ENCODE measurements around the gene MCM6.
"Not testable (repeated sequence)": the region's sequence is repeated elsewhere in the genome, so short reads cannot be mapped to it uniquely, and the experiment has no call there.

The MCM6 gene

DNA sequence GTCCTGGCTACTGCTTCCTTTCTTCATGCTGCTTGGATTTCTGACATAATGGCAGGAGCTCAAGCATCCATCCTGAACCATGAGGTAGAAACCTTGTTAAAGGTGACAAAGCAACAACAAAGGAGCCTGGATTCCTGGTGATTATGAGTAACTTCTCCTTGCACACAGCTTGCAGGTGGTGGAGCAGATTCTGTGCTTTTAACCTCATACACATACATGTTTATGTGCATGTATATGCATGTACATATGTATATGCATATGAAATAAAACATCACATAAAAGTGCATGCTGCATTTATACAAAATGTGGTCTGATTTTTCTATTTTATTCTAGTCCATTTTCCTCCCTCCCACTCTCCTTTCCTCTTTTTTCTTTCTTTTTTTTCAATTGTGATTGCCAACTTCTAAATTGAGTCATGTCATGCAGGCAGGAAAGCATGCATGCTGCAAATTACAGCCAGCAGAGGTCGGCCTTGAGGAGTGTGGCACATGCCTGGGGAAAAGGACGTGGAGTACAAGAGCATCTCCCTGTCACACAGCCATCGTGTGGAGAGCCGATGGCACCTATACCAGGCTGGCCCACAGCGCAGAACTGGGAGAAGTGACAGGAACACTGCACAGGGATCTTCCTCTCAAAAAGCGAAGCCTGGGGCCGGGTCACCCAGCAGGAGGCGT lies 57.2 kb downstream of the MCM6 start:
- DNase-seq = no peak

DNA sequence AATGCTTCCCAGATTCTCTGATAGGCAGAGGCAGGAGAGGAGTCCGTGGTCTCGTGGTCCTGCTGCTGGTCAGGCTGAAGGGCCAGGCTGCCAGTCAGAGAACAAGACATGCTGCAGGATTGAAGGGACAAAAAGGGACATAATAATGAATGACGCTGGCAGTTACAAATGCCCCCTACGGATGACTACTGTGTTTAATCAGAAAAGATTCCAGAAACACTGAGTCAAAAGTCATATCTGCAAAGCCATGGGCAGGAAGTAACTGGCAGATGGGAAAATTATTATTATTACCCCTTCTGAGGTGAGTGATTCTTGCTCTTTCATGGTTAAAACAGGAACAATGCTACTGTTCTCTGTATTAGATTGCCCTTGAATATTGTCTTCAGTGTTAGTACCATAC lies 58.3 kb downstream of the MCM6 start:
- no peak for DNase-seq

DNA sequence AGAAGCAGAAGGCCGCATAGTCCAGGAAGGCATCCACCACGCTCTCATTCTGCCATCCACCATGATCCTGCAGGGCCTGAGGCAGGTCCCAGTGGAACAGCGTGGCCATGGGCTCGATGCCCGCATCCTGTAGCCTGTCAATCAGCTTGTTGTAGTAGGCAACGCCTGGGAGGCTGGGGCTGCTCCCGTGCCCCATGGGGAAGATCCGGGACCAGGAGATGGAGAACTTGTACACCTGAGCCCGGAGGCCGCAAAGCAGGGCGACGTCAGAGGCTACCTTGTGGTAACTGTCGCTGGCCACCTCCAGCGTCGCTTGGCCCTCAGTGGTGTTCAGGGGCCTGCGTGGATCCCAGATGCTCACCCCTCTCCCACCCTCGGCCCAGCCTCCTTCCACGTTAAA lies 58.8 kb downstream of the MCM6 start:
- no peak for DNase-seq

DNA sequence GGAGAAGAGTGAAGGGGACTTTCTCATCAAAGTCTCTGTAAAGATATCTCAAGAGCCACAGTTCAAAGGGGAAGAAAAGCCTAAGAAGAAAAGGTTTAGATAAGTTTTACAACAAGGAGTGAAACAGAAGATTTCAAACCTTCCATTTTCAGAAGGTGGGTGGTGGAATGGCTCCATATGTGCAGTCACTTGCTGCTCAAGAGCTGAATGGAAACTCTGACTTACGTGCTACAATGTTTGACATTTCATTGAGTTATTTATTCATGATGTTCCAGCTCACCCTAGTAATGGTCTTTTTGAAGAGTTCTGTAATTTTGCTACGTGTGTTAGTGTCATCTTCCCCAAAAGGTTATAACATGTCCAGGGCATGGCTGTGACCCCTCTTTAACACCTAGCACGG lies 61.0 kb downstream of the MCM6 start:
- no peak for DNase-seq

DNA sequence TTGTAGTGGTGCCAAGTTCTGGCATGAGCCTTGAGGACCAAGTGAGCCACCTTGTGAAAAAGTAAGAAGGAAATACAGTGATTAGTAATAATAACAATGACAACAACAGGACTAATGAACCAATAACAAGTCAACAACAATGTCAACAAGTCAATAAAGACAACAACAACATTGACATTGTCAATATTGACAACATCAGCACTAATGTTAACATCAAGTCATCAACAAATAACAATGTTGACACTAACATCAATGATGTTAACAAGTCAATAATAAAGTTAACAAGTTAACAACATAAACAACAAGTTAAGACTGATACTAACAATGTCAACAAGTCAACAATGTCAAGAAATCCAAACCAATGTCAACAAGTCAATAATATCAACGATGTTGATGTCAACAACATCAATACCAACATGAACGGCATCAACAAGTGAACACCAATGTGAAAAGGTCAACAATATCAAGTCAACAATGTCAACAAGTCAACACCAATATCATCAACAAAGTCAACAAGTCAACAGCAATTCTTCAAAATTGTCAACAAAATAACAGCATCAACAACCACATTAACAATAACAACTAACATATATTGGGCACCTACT lies 63.2 kb downstream of the MCM6 start:
- DNase-seq = no peak

DNA sequence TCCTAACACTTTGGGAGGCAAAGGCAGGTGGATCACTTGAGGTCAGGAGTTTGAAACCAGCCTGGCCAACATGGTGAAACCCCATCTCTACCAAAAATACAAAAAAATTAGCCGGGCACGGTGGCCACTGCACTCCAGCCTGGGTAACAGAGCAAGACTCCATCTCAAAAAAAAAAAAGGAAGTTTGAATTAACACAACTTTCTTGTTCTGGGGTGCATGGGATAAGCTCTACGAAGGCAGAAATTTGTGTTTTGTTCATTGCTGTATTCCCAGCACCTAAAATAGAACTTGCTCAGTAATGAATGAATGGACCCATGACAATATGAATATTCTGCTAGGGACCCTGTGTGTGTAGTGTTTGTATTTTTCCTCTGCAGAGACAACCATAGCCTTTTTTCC lies 68.4 kb downstream of the MCM6 start:
- DNase-seq = not testable (repeated sequence)

DNA sequence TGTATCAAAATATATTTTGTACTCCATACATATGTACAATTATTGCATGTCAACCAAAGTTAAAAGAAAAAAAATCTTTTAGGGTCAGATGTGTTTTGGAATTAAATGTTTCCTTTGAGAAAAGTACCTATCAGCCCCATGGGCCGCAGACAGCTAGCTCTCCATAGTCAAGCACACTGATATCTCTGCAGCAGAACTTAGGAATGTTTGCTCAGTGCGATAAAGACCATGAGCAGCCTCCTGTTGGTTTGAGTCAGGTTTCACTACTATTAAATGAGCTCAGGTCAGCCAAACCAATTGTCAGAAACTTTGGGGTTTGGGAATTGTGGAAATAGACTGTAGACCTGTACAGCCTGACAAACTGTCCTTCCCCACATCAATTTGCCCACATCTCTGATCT lies 73.0 kb downstream of the MCM6 start:
- DNase-seq = no peak

DNA sequence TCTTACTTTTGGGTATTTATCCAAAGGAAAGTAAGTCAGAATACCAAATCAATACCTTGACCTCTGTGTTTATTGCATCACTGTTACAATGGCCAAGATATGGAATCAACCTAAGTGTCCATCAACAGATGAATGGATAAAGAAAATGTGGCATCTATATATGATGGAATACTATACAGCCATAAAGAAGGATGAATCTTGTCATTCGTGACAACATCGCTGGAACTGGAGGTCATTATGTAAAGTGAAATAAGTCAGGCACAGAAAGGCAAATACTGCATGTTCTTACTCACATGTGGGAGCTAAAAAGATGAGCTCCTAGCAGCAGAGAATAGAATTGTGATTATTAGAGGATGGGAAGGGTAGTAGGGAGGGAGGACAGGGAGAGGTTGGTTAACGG lies 73.9 kb downstream of the MCM6 start:
- no peak for DNase-seq

DNA sequence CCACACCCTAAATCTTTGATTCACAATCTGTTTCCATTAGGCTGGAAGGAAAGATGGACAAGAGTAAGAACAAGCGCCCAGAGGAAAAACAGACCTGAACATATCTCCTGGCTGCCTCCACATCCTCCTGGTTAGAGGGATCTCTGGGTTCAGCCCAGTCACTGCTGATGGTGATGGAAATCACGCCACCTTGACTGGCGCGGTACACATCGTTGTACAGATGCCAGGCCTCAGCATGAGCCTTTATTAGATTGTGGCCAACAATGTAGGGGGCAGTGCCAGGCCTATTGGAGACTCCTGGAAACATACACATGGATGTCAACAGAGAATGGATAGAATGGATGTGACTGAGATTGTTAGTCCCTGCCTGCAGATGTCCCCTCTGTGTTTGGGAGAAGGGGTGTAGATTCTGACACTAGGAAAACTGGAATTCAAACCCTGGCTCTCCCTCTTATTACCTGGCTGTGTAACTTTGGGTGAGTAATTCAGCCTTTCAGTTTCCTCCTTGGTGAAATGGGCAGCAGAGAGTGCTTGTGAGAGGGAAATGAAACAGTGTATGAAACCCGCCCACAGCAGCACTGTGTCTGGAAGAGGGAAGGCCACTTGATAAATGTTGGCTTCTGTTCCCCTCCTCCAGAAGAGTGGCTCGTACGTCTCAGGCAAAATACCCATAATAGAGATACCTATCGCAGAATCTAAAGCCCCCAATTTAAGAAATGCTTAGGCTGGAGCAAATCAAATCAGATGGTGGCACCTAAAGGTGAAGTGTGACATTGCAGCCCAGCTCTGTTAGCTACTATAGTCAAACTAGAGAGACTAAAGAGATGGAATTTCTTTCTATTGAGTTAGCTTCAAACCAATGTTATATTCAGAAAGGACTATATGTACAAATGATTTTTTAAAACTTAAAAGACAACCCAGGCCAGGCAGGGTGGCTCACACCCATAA lies 75.5 kb downstream of the MCM6 start:
- DNase-seq = no peak

DNA sequence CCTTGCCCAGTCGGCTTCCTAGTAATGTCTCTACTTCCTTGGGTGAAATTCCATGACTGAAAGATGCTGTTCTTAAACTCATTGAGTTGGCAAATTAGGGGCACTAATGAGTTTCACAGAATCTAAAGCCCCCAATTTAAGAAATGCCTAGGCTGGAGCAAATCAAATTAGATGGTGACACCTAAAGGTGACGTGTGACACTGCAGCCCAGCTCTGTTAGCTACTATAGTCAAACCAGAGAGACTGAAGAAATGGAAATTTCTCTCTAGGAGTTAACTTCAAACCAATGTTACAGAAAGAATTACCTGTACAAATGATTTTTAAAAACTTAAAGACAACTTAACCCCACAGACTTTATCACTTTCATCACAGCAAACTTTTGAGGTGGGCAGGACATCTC lies 76.5 kb downstream of the MCM6 start:
- DNase-seq = no peak

DNA sequence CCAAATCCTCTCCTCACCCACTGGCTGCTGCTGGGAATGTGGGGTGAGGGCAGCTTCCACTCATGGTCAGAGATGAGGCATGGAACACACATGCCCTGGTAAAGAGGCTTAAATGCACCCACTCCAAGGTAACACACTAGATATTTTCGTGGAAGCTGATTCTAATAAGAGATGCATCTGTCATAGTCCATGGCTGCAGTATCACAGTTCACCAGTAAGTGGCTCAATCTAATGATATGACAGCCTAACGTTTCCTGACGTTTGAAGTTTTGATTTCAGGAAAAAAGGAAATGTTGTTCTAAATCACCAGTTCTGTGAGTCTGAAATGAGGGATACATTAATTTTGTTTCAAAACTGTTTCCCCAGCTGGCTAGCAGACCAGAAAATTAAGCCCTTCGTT lies 77.5 kb downstream of the MCM6 start:
- no peak for DNase-seq

DNA sequence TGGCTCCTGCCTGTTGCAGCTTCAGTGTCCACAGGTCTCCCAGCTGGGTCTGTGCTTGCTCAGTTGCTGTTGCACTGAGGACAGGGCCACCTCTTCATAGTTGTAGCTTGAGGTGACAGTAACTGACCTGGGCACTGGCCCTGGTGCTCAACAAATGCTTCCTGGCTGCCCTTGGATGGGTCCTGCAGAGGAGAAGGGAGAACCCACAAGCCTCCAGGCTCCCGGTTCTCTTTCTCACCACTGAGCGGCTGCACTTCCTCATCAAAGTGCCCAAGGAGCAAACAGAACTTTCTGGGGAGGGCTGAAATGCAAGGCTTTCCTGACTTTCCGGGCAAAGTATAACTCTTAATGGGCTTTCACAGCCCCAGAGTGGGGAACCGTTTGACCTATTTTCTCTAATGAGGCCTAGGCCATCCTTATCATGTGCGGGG lies 78.0 kb downstream of the MCM6 start:
- no peak for DNase-seq

DNA sequence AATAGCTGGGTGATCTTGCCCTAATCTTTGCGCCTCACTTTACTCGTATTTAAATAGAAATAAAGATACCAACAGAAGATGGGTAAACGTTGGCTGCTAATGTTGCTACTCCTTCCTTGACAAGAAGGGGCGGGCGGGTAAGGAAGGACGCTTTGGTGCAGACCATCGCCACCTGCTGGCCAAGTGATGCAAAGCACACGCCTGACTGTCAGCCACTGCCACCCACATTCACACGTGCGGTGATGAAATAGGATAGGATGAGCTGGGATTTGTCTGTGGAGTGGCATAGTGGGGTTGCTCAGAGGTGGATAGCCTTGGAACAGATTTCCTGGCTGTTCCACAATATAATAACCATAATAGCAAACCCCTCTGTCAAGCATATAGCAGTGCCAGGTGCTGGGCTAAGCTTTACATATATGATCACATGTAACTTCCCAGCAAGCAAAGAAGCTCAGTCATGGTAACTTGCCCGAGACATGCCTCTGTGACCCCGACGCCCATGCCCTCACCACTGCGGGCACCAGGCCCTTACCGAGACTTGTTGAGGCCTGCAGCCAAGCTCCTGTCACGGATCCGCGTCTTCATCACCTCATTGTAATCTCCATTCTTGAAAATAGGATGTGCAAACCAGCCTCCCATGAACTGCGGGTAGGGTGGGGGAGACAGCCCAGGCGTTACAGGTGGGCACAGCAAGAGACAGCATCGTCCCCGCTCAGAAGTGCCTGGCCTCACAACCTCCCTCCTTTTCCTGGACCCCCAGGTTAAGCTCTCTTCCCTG lies 78.6 kb downstream of the MCM6 start:
- peak; percentile 45 for DNase-seq

DNA sequence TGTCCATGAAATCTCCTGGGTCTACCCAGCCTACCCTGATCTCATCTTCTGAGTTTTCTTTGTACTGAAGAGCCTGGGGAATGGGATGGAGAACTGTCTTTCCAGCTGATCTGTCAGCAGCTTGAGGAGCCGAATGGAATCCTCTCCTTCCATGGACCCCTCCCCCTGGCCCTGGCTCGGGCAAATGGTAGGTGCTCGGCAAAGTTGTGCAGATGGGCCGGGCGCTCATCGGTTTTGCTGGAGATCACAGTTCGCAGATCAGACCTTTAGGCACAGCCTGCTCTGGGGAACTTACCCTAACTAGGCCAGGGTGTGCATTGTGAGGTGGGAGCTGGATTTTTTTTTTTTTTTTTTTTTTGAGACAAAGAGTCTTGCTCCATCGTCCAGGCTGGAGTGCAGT lies 79.6 kb downstream of the MCM6 start:
- DNase-seq = no peak

DNA sequence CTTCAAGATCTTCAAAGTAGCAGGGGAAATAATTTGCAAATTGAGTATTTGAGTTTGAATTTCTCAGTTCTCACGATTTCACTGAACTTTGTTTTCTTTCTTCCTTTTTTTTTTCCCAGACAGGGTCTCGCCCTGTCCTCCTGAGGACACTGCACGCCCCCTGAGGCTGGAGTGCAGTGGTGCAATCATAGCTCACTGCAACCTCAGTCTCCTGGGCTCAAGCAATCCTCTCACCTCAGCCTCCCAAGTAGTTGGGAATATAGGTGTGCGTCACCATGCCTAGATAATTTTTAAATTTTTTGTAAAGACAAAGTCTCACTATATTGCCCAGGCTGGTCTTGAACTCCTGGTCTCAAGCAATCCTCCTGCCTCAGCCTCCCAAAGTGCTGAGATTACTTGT lies 80.6 kb downstream of the MCM6 start:
- not testable (repeated sequence) for DNase-seq

DNA sequence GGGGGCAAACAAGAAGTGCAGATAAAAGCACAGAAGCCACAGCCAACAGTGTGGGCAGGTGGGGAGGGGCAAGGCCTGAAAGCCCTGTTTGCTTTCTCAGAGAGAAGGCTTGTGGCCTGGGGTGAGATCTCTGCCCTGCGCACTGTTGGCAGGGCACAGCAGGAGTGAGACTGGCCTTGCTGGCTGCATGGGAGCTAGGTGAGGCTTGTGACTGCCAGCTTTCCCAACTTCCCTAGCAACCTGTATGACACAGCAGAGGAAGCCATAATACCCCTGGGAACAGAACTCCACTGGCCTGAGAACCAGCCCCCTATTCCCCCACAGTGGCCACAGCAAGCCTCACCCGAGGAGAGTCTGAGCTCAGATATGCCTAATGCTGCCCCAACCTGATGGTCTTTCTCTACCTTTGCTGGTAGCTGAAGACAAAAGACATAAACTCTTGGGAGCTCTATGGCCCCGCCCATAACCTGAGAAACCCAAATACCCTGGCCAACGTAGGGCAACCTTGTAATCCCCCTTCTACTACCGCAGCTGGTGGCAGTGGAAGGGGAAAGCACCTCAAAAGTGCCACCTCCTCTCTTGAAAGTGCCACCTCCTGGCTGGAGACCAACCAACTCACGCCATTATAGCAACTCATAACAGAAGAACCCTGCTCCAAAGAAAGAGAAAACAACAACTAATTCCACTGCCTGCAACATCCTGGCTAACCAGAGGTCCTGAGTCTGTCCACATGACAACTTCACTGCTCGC lies 83.7 kb downstream of the MCM6 start:
- DNase-seq = no peak

DNA sequence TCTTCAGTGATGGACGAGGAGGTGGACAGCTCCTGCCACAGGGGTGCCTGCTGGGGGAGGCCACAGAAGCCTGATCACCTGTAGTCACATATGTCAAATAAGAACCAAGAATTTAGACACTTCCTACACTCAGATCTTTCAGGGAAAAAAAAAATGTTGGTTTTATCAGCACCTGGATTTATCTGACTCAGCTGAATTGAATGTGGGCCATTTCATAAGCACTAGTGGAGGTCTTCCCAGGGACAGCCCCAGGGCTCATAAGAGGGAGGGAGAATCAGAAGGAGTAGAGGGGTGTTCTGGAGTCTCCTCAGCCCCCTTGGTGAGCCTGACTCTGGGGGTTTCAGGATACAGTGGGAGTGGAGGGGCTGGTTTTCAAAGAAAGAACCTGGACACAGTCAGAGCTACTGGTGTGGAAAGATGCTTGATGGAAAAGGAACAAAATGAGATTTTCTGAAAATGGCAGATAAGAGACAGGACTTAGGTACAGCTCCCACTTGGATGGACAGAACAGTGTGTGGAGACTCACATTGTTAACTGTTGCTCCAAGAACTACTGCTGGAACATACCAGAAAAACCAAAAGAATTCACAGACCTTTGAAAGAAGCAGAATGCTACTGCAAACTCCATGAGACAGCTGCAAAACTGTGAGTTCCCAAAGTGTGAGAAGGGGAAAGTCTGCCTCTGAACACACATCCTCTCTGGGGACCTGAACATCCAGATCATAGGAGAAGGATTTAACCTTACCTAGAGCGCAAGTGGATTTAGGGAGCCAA lies 84.6 kb downstream of the MCM6 start:
- no peak for DNase-seq

DNA sequence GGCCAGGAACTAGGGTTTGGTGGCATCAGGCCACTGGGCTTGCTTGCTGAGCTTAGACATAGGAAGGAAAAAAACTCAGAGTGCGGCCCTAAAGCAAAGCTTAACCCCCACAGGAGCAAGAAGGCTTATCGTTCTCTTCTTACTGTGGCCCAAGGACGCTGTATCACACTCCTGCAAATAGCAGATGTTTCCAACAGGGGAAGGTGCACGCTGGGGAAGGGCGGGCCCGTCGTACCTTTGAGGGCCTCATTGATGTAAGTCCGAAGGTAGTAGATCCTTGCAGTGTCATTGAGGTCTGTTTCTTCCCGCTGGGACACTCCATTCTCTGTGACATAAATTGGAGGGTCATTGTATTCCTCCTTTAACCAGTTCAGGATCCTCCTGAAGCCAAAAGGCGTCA lies 85.8 kb downstream of the MCM6 start:
- no peak for DNase-seq

Measured in effector CD8-positive, alpha-beta T cell (primary cell).